ENCODE data around the gene TMEM243.
"Not testable (repeated sequence)": the region's sequence is repeated elsewhere in the genome, so short reads cannot be mapped to it uniquely, and the experiment has no call there.

The TMEM243 gene, protein sequence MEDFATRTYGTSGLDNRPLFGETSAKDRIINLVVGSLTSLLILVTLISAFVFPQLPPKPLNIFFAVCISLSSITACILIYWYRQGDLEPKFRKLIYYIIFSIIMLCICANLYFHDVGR

DNA sequence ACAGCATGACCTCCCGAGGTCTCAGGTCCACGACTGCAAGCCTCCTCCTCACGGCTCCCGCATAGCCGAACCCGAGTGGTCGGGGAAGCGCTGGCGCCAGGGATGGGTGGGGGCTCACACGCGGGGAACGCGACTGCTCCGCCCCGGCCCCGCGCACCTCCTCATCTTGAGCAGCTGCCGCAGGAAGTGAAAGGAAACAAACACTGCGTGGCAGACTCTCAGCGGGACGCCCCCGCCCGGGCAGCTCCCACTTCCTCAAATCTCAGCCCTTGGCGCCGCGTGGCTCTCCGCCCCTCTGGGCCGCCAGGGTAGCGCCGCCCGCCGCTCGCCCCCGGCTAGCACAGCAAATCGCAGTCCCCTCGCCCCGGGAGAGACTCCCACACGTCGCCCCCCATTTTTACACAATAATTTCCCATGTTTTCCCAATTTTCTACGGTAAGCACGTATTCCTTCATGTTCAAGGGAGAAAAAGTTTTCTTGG is at the start of gene TMEM243:
TMEM243 (minus strand) TSS at position 188 of the 481 bp plus-strand sequence. CDS start 229 bp downstream, outside the sequence.
- peak; percentile 46 for DNase-seq (ENCODE audit: low read depth)

DNA sequence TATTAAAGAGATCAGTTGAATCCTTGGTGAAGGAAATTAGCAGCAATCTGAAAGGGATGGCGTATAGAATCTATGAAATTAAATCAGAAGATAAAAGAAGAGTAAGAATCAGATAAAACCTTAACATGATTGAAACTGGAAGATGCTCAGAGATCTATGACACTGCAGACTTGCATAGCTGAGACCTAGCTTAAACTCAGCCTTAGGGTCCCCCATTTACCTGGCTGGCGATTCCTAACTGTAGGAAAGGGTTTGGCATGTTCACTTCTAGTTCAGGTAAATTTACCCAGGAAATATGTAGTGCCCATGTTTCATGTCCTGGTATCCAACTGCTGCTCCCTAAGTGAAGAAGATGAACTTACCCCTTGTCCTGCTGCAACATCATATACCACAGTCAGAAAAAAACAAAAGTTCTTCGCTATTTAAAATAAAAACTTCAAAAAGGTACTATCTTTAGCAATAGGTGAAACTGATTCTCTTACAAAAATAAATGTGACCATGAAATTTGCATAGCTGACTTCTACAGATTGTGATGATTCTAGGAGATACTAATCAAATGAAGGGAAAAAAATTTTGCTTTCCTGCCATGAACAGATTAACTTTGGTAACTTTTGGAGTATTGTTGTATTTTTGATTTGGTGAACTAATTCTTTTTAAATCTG is 47.8 kb upstream of the TMEM243 start:
- no peak for DNase-seq (ENCODE audit: low read depth)

DNA sequence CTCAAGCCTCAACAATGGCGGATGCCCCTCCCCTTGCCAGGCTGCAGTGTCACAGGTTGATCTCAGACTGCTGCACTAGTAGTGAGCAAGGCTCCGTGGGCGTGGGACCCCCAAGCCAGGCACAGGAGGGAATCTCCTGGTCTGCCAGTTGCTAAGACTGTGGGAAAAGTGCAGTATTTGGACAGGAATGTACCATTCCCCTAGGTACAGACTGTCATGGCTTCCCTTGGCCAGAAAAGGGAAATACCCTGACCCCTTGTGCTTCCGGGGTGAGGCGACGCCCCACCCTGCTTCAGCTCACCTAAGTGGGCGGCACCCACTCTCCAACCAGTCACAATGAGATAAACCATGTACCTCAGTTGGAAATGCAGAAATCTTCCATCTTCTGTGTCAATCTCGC is 44.0 kb upstream of the TMEM243 start:
- no peak for DNase-seq (ENCODE audit: low read depth)

DNA sequence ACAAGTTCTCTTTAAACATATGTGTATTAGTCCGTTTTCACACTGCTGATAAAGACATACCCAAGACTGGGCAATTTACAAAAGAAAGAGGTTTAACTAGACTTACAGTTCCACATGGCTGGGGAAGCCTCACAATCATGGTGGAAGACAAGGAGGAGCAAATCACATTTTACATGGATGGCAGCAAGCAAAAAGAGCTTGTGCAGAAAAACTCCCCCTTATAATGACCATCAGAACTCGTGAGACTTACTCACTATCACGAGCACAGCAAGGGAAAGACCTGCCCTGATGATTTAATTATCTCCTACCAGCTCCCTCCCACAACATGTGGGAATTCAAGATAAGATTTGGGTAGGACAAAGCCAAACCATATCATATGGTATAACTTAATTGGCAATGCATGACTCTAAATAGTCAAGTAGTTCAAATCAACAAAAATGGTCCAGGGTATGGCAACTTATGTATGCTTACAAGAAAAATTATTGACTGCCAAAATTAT is 34.1 kb upstream of the TMEM243 start:
- DNase-seq (ENCODE audit: low read depth), result no peak

DNA sequence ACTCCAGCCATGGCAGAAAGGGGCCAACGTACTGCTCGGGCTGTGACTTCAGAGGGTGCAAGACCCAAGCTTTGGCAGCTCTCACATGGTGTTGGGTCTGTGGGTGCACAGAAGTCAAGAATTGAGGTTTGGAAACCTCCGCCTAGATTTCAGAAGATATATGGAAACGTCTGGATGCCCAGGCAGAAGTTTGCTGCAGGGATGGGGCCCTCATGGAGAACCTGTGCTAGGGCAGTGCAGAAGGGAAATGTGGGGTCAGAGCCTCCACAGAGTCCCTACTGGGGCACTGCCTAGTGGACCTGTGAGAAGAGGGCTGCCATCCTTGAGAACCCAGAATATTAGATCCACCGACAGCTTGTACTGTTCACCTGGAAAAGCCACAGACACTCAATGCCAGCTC is 26.1 kb upstream of the TMEM243 start:
- not testable (repeated sequence) for DNase-seq (ENCODE audit: low read depth)

DNA sequence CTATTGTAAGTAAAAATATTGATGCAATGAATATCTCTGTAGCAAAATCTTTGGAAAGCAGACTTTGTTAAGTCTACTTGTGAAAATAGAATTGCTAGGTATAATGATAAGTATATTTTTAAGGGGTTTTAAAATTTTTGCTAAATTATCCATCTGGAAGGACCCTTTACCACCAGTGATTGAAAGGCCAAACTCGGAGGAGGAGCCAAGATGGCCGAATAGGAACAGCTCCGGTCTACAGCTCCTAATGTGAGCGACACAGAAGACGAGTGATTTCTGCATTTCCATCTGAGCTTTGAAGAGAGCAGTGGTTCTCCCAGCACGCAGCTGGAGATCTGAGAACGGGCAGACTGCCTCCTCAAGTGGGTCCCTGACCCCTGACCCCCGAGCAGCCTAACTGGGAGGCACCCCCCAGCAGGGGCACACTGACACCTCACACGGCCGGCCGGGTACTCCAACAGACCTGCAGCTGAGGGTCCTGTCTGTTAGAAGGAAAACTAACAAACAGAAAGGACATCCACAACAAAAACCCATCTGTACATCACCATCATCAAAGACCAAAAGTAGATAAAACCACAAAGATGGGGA is 19.0 kb upstream of the TMEM243 start:
- DNase-seq (ENCODE audit: low read depth), result not testable (repeated sequence)

DNA sequence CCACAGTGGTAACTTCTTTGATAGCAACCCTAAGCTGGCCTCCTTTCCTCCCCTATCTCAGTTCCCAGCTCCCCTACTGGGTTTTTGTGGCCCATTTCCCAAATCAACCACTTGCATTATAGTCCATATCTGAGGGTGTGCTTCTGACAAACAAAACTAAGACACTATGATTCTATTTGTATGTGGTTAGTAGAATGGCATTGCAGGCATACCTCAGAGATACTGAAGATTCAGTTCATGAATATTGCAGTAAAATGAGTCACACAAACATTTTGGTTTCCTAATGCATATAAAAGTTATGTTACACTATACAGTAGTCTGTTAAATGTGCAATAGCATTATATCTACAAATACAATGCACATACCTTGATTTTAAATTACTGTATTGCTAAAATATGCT is 15.4 kb upstream of the TMEM243 start:
- no peak for DNase-seq (ENCODE audit: low read depth)

DNA sequence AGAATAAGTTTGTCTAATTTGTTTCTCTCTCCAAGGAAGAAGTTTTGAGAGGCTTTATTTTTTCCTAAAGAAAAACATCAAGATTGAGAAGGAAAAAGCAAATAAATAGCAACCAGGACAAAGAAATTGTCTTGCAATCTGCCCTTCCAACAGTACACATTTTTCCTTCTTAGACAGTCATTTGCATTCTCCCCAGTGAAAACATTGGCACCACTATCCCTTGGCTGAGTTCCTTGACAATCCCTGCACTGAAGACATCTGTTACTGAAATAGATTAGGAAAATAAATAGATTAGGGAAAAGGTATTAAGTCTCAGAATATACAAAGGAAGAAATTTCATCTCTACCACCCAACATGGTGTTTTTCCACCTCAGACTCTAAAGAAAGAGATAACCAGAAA is 12.2 kb upstream of the TMEM243 start:
- no peak for DNase-seq (ENCODE audit: low read depth)

DNA sequence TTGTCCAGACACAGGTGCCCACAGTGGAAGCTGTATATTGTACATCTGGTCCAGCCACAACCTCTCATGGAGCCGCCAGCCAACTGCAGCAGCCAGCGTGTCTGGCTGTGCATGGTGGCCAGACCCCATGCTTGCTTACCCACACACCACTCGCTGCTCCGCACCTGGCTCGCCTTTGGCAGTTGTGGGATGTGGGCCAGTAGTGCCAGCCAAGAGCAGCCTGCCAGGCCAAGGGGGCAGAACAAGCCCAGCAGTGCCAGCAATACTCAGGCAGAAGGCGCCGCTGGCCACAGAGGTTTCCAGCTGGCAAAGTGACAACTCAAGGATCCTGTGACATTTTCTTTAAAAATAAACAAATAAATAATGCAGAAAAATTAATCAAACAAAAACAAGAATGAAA is 11.7 kb upstream of the TMEM243 start:
- DNase-seq (ENCODE audit: low read depth), result no peak

DNA sequence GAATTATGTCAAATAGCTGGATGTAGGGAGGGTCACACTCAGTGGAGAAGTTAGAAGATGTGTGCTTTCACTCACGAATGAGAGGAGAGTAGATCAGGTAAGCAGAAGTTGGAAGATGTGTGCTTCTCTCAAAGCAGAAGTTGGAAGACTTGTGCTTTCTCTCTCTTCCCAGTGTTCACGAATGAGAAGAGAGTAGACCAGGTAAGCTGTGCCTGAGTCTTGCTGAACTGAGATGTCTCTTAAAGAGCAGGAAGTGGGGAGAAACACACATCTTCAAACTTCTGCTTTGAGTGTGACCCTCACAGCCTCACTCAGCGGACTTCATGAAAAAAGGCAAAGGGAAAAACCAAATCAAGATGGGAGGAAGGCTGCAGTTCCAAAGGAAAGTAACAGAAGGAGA is 7.0 kb upstream of the TMEM243 start:
- DNase-seq (ENCODE audit: low read depth), result no peak

DNA sequence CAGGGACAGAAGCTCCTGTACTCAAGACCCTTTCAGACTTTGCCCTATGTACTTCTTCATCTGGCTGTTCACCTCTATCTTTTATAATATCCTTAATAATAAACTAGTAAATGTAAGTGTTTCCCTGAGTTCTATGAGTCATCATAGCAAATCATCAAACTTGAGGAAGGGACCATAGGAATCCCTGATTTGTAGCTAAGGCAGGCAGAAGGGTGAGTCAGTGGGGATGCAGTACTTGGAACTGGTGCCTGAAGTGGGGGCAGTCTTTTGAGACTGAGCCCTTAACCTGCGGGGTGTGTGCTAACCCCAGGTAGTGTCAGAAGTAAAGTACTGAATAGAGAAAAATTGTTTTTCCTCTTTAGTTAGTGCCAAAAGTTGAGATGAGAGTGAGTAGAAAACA is 6.2 kb upstream of the TMEM243 start:
- no peak for DNase-seq (ENCODE audit: low read depth)

DNA sequence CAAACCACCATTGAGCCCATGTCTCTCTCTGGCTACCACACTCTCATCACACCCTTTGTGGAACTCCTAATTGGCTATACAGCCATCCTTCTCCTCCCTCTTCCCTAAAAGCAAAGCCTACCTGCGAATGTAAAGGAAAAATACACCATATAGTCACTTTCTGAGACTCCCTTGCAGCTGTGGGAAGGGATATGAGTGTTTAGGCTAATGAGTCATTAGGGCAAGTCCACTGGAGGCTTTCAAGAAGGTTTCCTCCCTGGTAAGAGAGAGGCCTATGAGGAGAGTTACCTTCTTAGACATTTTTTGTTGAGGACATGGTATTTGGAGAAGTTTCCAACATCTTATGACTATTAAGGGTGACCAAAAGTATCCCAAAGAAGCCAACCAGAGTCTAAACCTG is 4.1 kb upstream of the TMEM243 start:
- DNase-seq (ENCODE audit: low read depth), result no peak

DNA sequence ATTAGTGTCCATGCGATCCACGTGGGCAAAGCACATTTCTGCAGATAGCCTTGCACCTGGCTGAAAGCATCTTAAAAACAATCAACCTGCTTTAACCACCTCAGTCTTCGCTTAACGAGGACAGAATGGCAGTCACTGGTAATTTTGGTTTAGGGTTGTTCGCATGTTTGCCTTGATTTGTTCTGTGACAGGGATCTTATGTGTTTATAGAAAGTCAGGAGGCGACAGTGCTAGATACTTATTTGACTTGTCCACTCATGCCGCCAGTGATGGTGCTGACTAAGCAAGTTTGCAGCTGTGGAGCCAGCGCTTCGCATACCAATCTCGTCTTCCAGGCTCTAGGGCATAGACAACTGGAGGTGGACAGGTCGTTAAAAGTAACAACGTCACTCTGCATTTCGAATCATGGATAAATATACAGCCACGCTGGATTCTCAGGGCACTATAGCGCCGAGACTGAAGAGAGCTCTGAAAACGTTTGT is 1.2 kb upstream of the TMEM243 start:
- DNase-seq (ENCODE audit: low read depth), result no peak

DNA sequence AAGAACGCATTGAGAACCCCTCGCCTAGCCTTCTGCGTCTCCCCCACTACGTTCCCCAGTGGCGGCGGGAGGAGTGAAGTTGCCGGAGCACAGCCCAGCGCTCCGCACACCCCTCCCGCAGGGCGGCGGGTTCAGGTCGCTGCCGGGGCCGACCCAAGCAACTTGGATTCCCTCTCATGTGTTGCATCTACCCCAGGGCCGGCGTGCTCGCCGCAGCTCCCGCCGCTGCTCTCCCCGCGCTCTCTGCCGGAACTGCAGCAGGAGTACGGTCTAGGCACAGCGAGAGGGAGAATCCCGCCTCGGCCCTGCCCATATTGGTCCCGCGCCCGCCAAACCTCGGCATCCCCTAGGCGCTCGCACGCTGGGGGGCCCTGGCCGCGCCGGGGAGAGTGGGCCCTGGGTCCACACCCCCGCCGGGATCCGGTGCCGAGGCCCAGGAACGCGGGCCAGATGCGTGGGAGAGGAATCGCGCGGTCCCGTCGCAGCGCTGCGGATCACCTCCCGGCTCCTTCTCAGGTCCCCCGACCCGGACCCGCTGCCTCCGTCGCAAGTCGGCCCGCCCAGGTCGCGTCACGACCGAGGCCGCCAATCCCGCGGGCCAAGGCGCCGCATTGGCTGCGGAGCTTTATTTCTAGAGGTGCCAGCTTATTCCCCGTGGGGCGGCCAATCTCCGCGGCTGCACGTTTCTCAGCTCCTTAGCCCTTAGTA is 648 bp upstream of the TMEM243 start:
- DNase-seq (ENCODE audit: low read depth), result peak; percentile 70

DNA sequence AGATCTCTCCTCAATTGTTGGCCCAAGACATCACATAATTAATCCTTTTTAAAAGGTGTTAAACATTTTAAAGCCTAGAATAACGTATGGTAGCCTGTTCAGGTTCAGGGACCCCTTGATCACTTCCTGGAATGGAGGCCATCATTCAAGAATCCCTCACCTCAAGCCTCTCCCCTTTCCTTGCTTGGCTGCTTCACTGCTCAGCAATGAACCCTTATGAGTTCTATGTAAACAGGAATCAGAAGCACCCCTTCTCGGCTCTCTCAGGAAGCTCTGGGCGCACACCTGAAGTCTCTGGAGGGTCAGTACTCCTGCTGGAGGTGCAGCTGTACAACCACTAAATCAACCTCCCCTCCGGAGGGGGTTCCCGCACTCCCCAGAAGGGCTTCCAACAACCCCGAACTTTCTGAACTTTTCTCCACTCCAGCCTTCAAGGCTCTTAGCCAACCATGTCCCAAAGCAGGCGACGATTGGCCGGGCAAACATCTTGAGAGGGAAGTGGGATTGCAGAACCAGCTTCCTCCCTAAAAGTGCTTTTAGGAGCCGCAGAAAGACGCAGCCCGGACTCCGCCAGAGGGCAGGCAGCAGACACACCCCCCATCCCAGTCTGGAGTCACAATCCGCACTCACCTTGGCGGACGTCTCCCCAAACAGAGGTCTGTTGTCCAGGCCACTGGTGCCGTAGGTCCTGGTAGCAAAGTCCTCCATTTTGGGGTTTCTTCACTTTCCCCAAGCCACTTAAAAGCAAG is 562 bp downstream of the TMEM243 start:
- no peak for DNase-seq (ENCODE audit: low read depth)

DNA sequence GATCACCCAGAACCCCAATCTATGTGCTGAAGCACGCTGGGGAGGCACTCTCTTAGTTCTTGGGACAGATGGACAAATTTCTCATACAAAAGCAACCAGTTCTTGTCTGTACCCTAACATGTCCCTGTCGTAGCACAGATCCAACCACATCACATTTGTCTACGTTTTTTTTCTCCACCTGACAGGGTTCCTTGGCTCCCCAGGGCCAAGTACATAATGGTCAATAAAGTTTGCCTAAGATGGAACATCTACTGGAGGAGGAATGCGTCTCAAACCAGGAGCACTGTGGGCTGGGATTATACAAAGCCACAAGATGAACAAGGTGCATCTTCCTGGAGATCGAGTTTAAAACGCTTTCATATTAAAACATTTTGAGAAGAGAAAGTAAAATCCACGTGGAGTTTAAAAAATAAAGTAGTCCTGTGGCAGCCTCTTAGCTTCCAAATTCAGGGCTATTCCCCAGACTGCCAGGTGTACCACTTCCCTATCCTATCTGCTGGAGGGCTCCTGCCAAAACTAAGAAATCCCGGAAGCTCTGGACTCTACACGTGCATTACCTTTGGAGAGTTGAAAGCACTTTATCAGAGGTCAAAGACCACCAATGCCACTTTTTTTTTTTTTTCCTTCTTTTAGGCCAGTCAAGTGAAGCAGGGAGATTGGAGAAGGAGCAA is 1.4 kb downstream of the TMEM243 start:
- no peak for DNase-seq (ENCODE audit: low read depth)

DNA sequence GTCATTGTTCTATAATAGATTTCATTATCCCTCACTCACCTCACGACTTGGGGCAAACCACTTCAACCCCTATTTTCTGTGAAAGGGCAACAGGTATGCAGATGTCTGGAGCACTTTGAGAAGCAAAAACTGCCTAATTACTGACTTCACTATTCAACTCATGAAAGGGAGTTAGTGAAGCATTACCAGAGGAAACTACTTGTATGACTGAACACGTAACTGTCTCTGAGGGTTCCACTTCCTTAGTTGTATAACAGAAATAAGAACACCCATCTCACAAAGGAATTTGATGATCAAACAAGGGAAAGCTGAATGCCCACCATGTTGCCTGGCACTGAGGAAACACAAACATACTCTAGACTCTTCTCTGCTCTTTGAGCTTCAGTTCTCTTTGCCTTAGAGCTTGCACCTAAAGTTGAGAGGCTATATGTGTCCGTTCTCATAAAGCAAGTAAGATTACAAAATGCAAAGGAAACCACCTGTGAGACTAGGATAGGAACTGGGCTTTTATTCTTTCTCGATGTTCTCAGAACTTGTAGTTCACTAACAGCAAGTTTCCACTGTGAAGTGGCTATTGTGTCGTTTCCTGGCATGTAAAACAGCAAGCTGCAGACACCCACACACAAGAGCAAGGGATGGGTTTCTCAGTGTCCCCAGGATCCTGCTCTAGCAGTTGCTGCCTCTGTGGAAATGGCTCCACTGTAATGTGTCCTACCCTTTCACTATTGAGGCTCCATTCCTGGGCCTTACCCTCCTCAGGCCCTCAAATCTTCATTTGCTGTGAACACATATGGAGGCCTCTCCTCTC is 2.6 kb downstream of the TMEM243 start:
- no peak for DNase-seq (ENCODE audit: low read depth)

DNA sequence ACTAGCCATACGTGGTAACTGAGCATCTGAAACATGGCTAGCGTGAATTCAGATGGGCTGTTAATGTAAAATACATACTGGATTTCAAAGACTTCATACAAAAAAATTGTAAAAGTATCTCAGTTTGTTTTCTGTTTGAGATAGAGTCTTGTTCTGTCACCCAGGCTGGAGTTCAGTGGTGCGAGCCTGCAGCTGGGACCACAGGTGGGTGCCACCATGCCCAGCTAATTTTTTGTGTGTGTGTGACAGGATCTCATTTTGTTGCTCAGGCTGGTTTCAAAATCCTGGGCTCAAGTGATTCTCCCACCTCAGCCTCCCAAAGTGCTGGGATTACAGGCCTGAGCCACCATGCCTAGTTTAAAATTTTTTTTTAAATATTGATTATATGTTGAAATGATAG is 4.5 kb downstream of the TMEM243 start:
- DNase-seq (ENCODE audit: low read depth), result no peak

DNA sequence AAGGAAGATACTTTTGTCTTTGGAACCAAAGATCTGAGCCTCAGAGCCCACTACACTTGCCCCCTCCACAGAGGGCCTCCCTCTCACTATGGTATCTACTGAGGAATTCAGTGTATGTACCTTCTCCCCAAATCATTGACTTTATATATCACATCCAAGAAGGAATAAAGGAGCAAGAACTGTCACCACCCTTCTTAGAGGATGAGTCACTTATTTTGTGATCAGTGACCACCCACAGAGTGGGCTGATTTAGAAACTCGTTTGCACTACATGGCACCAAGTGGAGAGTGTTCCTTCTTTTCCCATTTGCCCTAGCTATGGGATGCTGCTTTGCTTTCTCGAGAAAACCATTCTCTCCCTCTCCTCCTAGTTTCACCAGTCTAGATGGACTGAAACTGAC is 5.7 kb downstream of the TMEM243 start:
- no peak for DNase-seq (ENCODE audit: low read depth)

DNA sequence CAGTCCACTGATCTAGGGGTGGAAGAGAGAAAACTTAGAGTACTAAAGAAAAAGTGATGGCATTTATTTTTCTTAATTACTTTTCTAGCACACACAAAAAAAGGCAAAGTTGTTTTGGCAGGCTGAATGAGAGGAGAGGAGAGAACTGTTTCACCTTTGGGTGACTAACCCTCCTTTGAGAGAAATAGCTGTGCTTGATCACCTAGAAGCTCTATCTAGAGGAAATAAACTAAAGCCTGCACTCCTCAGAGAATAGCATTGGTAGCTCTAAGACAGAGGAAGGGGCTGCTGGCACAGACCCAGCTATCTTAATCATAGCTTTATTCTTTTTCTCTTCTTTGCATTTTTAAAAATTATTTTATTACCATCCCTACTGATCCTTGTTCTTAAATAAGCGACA is 6.3 kb downstream of the TMEM243 start:
- DNase-seq (ENCODE audit: low read depth), result no peak

DNA sequence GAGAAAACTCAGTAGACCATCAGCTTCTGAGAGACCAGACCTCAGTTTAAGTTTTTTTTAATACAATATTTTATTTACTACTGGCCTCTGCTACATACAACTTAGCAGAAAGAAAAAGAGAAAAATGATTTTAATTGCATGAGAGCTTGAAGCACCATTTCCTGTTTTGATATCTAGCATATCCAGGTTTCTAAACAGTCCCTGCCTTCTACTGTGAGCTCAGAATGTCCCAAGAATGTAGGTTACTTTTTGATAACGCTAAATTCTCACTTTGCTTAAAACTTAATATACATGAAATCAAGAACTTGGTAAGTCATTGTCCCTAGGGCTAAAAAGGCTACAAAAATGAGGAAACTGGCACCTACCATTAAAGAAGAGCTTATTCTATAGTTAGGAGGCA is 7.0 kb downstream of the TMEM243 start:
- no peak for DNase-seq (ENCODE audit: low read depth)

Data from stimulated activated CD8-positive, alpha-beta memory T cell treated with anti-CD3 and anti-CD28 coated beads, Interleukin-7, amount 100 ng/mL, for 24 hours (primary cell).